HepG2 (cell line): ENCODE measurements around the gene KLHDC1. TPM values are rescaled to one million over a fixed set of nuclear protein-coding genes. Genes with fewer than 3 reads are reported as not detected.

Source experiments
- AGO2 ChIP-seq: fragments of 200-400 bp; formaldehyde crosslinking; optimal IDR thresholded peaks from 2 replicates; pipeline ENCODE3; 2017; ENCODE audit warnings: mild to moderate bottlenecking, low read depth, low read length, moderate library complexity
- ESRRA ChIP-seq: sonication (generic); formaldehyde crosslinking; IDR thresholded peaks from 2 replicates; pipeline ENCODE4 v1.5.1; 2020; ENCODE audit warnings: mild to moderate bottlenecking, low read depth, missing genetic modification reagents
- FOXM1 ChIP-seq: sonication (generic); formaldehyde crosslinking; IDR thresholded peaks from 2 replicates; pipeline ENCODE4 v1.5.0; 2020; ENCODE audit warnings: missing genetic modification reagents
- HOXA5 ChIP-seq: sonication (generic); formaldehyde crosslinking; IDR thresholded peaks from 2 replicates; pipeline ENCODE4 v1.4.0; 2020; ENCODE audit warnings: missing genetic modification reagents
- RAD21 ChIP-seq: fragments of 450-650 bp; formaldehyde crosslinking; IDR thresholded peaks from 2 replicates; pipeline ENCODE4 v1.5.0; 2020; ENCODE audit warnings: mild to moderate bottlenecking
- TEAD3 ChIP-seq: optimal IDR thresholded peaks from 2 replicates; pipeline ENCODE3; 2016; ENCODE audit warnings: borderline replicate concordance
- YEATS2 ChIP-seq: sonication (generic); formaldehyde crosslinking; IDR thresholded peaks from 2 replicates; pipeline ENCODE4 v1.4.0; 2020; ENCODE audit warnings: missing genetic modification reagents, borderline replicate concordance
- ZNF101 ChIP-seq: sonication (generic); formaldehyde crosslinking; IDR thresholded peaks from 2 replicates; pipeline ENCODE4 v1.4.0; 2020; ENCODE audit warnings: mild to moderate bottlenecking, low read depth, missing genetic modification reagents, borderline replicate concordance
- ZNF232 ChIP-seq: sonication (generic); formaldehyde crosslinking; IDR thresholded peaks from 2 replicates; pipeline ENCODE4 v1.4.0; 2020; ENCODE audit warnings: missing genetic modification reagents, borderline replicate concordance
- ZNF251 ChIP-seq: sonication (generic); formaldehyde crosslinking; IDR thresholded peaks from 2 replicates; pipeline ENCODE4 v1.9.0; 2021; ENCODE audit warnings: mild to moderate bottlenecking, missing genetic modification reagents
- ZNF451 ChIP-seq: sonication (generic); formaldehyde crosslinking; IDR thresholded peaks from 2 replicates; pipeline ENCODE4 v1.5.0; 2020; ENCODE audit warnings: mild to moderate bottlenecking, missing genetic modification reagents
- ZNF788 ChIP-seq: sonication (generic); formaldehyde crosslinking; IDR thresholded peaks from 2 replicates; pipeline ENCODE4 v1.5.0; 2020; ENCODE audit warnings: mild to moderate bottlenecking, missing genetic modification reagents, borderline replicate concordance
- polyA plus RNA-seq, 8 experiments: library from polyadenylated mRNA; depleted of rRNA in 3 of 8; stranded (reverse) in 7 of 8; unstranded in 1 of 8; fragments of >200 nt; fragmentation: Illumina TruSeq in 4 of 8; extraction: Trizol in 4 of 8; gene quantifications; 2 replicates each; pipeline versions ENCODE4 v1.2.1 to v1.2.3, GENCODE V29; 2011 to 2016; ENCODE audit warnings: low read depth in 4 of 8, missing spikeins in 1 of 8, mixed read lengths in 1 of 8; ENCODE audit not compliant: insufficient read depth in 1 of 8
- total RNA-seq, 5 experiments: library from RNA; depleted of rRNA; stranded (reverse); fragments of >200 nt; fragmentation: Illumina TruSeq; extraction: Trizol; gene quantifications; 2 replicates each; pipeline ENCODE4 v1.2.3, GENCODE V29; 2016; ENCODE audit warnings: low read depth in 1 of 5
- TF ChIP-seq, protein P1 (sequence below): sonication (generic); formaldehyde crosslinking; IDR thresholded peaks from 2 replicates; pipeline ENCODE4 v1.5.1; 2020; ENCODE audit warnings: missing genetic modification reagents, mild to moderate bottlenecking, borderline replicate concordance
- TF ChIP-seq, protein P2 (sequence below): sonication (generic); formaldehyde crosslinking; IDR thresholded peaks from 2 replicates; pipeline ENCODE4 v1.4.0; 2020; ENCODE audit warnings: missing genetic modification reagents, borderline replicate concordance
- TF ChIP-seq, protein P3 (sequence below): sonication (generic); formaldehyde crosslinking; conservative IDR thresholded peaks from 2 replicates; pipeline ENCODE4 v1.8.0; 2022; ENCODE audit warnings: mild to moderate bottlenecking, moderate library complexity, missing genetic modification reagents
- TF ChIP-seq, protein P4 (sequence below): sonication (generic); formaldehyde crosslinking; IDR thresholded peaks from 2 replicates; pipeline ENCODE4 v1.8.0; 2022; ENCODE audit warnings: mild to moderate bottlenecking, missing genetic modification reagents, borderline replicate concordance
- TF ChIP-seq, protein P5 (sequence below): sonication (generic); formaldehyde crosslinking; IDR thresholded peaks from 2 replicates; pipeline ENCODE4 v1.8.0; 2022; ENCODE audit warnings: low read depth, missing genetic modification reagents

The KLHDC1 gene
- total and polyA plus RNA-seq, 2 of the 13 experiments (the other 11 are each of a cell fraction or from before 2014, with no cell fraction given) = 0.11 TPM; not detected in 1

DNA sequence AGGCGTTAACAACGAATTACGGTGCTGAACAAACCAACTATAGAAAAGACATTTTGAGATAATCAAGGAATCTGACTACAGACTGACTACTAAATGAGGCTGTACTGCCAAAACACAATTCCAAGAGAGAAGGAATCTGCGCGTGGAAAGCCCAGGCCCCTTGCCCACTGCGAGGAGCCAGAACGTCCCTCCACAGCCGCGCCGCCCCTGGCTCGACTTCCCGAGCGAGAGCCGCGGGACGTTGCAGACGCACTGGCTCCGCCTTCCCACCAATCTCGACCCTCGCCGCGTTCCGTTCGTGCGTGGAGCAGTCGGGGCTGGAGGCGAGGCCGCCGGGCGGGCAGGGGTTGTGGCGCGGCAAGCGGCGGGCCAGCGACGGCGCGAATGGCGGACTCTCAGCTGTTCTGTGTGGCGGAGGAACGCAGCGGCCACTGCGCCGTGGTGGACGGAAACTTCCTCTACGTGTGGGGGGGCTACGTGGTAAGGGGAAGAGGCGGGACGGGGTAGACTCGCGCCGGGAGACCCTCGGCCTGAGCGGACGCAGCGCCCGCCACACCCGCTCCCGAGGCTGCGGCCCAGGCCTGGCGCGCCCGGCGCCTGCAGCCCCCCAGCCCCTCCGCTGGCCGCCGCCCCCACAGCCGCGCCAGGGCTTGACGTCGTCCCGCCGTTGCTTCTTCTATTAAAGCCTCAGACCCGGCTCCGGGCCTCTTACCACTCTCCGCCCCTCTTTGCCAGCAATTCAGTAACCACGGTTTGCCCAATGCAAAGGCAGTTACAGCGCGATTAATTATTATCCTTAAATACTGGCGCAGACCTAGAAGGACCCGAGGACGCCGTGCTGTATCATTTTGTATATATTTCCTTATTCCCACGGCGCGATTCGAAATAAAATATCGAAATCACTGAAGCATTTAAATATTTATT is at the start of gene KLHDC1 (continued):
- TF ChIP-seq ZNF251 (CRISPR knock-in tag) (no peak), TEAD3 (CRISPR knock-in tag) (peak; percentile 54), ZNF788 (CRISPR knock-in tag) (peak; percentile 79; the same call in 1 of the 2 replicates), HOXA5 (no peak), ZNF232 (no peak; the same call in 1 of the 2 replicates), ESRRA (CRISPR knock-in tag) (0 out of 2 replicates have a peak, but pooled peaks have one; percentile 61), AGO2 (peak; percentile 75), RAD21 (0 out of 2 replicates have a peak, but pooled peaks have one; percentile 31), YEATS2 (CRISPR knock-in tag) (peak; percentile 60; the same call in 1 of the 2 replicates), ZNF451 (CRISPR knock-in tag) (peak; percentile 94), ZNF101 (no peak), FOXM1 (CRISPR knock-in tag) (no peak)
- TF ChIP-seq, protein P1, sequence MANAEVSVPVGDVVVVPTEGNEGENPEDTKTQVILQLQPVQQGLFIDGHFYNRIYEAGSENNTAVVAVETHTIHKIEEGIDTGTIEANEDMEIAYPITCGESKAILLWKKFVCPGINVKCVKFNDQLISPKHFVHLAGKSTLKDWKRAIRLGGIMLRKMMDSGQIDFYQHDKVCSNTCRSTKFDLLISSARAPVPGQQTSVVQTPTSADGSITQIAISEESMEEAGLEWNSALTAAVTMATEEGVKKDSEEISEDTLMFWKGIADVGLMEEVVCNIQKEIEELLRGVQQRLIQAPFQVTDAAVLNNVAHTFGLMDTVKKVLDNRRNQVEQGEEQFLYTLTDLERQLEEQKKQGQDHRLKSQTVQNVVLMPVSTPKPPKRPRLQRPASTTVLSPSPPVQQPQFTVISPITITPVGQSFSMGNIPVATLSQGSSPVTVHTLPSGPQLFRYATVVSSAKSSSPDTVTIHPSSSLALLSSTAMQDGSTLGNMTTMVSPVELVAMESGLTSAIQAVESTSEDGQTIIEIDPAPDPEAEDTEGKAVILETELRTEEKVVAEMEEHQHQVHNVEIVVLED = peak; percentile 83
- TF ChIP-seq, protein P2, sequence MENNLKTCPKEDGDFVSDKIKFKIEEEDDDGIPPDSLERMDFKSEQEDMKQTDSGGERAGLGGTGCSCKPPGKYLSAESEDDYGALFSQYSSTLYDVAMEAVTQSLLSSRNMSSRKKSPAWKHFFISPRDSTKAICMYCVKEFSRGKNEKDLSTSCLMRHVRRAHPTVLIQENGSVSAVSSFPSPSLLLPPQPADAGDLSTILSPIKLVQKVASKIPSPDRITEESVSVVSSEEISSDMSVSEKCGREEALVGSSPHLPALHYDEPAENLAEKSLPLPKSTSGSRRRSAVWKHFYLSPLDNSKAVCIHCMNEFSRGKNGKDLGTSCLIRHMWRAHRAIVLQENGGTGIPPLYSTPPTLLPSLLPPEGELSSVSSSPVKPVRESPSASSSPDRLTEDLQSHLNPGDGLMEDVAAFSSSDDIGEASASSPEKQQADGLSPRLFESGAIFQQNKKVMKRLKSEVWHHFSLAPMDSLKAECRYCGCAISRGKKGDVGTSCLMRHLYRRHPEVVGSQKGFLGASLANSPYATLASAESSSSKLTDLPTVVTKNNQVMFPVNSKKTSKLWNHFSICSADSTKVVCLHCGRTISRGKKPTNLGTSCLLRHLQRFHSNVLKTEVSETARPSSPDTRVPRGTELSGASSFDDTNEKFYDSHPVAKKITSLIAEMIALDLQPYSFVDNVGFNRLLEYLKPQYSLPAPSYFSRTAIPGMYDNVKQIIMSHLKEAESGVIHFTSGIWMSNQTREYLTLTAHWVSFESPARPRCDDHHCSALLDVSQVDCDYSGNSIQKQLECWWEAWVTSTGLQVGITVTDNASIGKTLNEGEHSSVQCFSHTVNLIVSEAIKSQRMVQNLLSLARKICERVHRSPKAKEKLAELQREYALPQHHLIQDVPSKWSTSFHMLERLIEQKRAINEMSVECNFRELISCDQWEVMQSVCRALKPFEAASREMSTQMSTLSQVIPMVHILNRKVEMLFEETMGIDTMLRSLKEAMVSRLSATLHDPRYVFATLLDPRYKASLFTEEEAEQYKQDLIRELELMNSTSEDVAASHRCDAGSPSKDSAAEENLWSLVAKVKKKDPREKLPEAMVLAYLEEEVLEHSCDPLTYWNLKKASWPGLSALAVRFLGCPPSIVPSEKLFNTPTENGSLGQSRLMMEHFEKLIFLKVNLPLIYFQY = no peak
- TF ChIP-seq, protein P3, sequence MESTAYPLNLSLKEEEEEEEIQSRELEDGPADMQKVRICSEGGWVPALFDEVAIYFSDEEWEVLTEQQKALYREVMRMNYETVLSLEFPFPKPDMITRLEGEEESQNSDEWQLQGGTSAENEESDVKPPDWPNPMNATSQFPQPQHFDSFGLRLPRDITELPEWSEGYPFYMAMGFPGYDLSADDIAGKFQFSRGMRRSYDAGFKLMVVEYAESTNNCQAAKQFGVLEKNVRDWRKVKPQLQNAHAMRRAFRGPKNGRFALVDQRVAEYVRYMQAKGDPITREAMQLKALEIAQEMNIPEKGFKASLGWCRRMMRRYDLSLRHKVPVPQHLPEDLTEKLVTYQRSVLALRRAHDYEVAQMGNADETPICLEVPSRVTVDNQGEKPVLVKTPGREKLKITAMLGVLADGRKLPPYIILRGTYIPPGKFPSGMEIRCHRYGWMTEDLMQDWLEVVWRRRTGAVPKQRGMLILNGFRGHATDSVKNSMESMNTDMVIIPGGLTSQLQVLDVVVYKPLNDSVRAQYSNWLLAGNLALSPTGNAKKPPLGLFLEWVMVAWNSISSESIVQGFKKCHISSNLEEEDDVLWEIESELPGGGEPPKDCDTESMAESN (CRISPR knock-in tag) = peak; percentile 76; the same call in 1 of the 2 replicates
- TF ChIP-seq, protein P4, sequence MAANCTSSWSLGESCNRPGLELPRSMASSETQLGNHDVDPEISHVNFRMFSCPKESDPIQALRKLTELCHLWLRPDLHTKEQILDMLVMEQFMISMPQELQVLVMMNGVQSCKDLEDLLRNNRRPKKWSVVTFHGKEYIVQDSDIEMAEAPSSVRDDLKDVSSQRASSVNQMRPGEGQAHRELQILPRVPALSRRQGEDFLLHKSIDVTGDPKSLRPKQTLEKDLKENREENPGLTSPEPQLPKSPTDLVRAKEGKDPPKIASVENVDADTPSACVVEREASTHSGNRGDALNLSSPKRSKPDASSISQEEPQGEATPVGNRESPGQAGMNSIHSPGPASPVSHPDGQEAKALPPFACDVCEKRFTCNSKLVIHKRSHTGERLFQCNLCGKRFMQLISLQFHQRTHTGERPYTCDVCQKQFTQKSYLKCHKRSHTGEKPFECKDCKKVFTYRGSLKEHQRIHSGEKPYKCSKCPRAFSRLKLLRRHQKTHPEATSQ (CRISPR knock-in tag) = 0 out of 2 replicates have a peak, but pooled peaks have one; percentile 65
- TF ChIP-seq, protein P5, sequence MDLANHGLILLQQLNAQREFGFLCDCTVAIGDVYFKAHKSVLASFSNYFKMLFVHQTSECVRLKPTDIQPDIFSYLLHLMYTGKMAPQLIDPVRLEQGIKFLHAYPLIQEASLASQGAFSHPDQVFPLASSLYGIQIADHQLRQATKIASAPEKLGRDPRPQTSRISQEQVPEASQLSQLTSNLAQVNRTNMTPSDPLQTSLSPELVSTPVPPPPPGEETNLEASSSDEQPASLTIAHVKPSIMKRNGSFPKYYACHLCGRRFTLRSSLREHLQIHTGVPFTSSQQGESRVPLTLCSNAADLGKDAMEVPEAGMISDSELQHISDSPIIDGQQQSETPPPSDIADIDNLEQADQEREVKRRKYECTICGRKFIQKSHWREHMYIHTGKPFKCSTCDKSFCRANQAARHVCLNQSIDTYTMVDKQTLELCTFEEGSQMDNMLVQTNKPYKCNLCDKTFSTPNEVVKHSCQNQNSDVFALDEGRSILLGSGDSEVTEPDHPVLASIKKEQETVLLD (CRISPR knock-in tag) = 0 out of 2 replicates have a peak, but pooled peaks have one; percentile 46
